GM19328 (cell line): ENCODE data around the gene RAMP1.

Experiments used
- ATAC-seq: cut with Tn5 transposase; IDR thresholded peaks from one replicate; pipeline ENCODE4 v1.9.1; 2021; ENCODE audit warnings: mild to moderate bottlenecking, moderate library complexity; ENCODE audit not compliant: unreplicated experiment

RAMP1 gene

GRCh38 chr2:237913193-237913917, 53.9 kb downstream of the RAMP1 start:
- ATAC-seq, result no peak

DNA sequence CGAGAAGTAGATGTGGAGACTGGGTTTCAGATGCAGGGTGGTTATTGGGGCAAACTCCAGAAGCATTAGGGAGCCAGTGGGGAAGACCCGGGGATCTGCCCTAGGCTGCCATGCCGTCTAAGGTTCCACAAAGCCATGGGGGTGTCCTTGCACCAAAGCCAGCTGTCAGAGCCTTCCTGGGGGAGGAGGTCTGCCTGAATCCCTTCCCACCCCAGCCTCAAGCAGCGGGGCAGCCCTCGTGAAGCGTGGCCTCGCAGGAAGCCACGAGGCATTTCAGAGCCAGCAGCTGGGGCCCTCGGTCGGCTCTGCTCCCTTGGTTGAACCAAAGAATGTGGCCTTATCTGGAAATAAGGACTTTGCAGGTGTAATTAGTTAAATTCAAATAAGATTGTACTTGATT, 56.2 kb downstream of the RAMP1 start:
- ATAC-seq, result no peak

GRCh38 chr2:237916296-237916695, 56.9 kb downstream of the RAMP1 start:
- no peak for ATAC-seq

DNA sequence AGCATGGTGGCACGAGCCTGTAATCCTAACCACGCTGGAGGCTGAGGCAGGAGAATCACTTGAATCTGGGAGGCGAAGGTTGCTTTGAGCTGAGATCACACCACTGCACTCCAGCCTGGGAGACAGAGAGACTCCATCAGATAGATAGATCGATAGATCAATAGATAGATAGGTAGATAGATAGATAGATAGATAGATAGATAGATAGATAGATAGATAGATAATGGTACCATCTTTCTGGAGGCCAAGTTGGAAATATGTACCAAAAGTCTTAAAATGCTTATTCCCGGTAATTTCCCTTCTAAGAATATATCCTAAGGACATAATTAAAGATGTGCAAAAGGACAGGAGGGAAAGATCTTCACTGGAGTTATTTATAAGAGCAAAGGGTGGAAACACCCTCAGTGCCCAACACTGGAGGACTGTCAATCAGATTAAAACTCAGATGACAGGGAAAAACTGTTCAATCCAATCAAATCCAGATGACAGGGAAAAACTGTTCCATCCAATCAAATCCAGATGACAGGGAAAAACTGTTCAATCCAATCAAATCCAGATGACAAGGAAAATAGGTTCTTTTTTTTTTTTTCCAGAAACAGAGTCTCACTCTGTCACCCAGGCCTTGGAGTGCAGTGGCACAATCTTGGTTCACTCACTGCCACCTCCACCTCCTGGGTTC, 58.4 kb downstream of the RAMP1 start:
- ATAC-seq, result no peak

- ATAC-seq, result no peak
These were observed 60.2 kb downstream of the RAMP1 start for GRCh38 chr2:237919593-237919992.

DNA sequence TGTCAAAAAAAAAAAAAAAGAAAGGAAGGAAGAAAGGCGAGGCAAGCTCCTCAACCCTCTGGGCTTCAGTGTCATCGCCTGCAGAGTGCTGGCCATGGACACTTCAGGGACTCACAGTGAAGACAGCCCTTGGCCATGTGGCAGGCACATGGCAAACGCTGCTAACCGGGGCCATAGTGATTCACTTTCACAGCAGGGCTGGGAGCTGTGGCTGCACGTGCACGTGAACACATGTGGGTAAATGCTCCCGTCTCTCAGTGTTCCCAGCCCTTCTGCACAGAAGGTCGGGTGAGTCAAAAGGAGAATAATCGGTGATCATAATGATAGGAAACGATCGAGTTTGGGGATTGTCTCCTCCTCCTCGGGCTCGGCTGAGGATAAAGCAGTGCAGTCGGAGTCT, 61.2 kb downstream of the RAMP1 start:
- no peak for ATAC-seq

DNA sequence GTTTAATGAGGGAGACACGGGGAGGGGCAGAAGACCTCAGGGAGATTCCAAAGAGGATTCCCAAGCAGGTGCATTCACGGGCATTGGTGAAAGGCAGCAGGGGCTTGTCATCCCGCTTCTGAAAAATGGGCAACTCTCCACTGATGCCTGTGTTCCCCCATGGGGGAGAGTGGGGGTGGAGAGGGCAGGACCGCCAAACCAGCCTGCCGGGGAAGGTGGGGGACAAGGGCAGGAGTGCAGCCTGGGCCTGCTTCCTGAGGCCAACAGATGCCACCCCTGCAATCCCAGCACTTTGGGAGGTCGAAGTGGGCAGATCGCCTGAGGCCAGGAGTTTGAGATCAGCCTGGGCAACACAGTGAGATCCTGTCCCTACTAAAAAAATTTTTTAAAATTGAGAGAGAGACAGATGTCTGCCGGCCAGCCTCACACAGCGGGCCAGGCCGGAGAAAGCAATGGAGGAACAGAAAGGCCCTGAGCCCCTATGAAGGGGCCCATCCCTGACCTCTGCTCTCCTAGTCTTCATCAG, 62.6 kb downstream of the RAMP1 start:
- no peak for ATAC-seq

DNA sequence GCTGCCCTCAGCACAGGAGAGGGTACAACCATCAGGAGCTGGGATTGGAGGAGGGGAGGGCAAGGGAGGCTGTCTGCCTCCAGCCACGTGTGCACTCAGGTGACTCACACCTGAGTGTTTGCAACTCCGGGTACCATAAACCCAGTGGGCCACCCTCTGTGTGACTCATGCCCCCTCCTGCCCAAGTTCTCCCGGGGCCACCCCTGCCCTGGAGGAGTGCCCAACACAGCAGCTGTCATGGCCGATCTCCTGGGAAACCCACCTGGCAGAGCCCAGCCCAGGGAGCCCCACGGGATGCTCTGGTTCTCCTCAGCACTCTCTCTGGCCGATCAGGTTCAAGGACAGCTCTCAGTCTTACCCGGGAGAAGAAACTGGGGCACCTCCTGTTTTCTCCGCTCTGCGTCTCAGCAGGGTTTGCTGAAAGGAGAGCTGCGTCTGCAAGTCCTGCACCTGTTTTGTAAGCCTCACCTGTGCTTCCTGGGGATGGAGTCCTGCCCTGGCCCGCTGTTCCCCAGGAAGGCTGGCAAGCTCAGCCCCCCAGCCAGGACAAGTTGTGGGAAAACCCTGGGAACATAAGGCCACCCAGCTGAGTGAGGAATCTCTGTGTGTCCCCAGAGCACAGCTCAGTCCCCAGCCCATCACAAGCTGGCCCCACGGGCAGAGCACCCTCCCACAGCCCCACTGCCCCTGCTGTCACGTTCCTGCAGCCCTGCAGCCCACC, 63.4 kb downstream of the RAMP1 start:
- no peak for ATAC-seq

GRCh38 chr2:237923481-237924163, 64.2 kb downstream of the RAMP1 start:
- ATAC-seq, result no peak

DNA sequence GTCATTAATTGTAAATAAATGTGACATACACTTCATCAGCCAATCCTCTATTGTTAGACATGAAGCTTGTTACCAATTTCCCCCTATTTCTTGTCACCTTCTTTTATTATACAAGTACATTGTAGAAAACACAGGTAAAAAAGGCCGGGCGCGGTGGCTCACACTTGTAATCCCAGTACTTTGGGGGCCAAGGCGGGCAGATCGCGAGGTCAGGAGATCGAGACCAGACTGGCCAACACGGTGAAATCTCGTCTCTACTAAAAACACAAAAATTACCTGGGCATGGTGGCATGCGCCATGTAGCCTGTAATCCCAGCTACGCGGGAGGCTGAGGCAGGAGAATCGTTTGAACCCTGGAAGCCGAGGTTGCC, 64.7 kb downstream of the RAMP1 start:
- ATAC-seq, result no peak

DNA sequence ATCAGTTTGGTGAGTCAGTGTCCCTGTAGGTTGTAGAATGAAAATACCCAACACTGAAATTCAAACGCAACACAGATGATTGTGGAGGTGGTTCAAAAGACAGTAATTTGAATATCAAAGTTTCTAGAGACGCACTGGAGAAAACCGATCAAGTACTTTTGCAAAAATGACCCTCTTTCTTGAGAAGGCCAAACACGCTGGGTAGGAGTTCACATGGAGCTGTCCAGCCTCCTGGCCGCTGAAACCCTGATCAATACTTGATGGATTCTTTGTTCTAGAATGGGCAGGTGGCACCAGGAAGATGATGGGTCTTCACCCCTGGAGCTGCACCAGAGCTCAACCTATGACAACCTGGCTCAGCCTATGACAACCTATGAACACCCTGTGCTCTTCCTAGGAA, 67.7 kb downstream of the RAMP1 start:
- no peak for ATAC-seq

DNA sequence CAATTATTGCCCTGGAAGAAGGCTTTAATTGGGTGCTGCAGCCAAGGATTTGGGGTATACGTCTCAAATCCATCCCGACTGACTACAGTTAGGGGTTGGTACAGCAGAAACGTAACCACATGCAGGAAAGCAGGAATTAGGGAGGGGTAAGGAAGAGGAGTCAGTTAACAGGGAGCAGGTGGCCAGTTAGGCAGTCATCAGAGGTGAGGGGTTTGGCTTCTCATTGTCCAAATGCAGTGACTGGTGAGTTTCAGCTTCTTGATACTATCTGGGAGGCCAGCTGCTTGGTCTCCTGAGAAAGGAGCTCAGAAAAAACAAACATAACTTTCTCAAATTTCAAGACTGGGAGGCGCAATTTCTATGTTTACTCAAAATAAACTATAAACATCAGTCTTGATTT, 68.6 kb downstream of the RAMP1 start:
- ATAC-seq, result no peak

DNA sequence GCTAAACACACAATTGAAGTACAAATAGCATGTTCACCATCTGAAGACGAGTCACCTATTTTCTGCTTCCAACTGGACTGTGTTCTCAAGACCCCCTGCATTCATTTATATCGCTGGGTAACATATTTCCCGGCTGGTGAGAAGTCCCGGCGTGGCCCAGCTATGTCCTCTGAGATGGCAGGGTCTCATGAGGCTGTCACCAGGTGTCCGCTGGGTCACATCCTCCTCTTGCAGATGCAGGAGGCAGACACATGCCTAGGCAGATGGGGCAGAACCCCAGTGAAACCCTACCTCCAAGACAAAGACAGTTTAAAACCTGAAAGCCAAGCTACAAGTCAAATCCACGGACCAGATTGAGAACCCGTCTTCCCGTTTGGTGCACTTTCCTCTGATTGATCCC, 70.6 kb downstream of the RAMP1 start:
- no peak for ATAC-seq

DNA sequence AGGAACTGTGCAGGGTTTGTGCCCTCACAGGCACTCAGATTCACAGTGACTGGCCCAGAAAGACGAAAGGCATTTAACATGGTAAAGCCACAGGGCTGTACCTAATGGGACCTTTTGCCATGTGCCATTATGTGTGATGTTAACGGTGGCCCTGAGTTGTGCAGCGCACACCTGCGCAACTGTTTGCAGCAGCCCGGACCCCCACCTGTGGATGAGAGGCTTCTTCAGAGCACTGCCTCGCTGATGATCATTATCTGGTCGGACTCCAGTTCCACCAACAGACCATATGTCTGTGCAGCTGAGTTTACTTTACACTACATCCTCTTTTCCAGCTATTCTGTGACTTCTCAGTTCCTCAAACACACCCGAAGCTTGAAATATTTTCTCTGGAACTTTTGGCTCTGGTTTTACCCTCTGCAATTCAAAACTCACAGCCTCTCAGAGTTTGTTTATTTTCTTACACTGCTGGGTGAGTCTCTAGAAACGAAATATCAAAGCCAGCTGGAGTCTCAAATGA, 71.8 kb downstream of the RAMP1 start:
- no peak for ATAC-seq

GRCh38 chr2:237932731-237933131, 73.3 kb downstream of the RAMP1 start:
- ATAC-seq, result no peak

GRCh38 chr2:237934186-237934585, 74.8 kb downstream of the RAMP1 start:
- ATAC-seq, result no peak

GRCh38 chr2:237935740-237936452, 76.5 kb downstream of the RAMP1 start:
- no peak for ATAC-seq

DNA sequence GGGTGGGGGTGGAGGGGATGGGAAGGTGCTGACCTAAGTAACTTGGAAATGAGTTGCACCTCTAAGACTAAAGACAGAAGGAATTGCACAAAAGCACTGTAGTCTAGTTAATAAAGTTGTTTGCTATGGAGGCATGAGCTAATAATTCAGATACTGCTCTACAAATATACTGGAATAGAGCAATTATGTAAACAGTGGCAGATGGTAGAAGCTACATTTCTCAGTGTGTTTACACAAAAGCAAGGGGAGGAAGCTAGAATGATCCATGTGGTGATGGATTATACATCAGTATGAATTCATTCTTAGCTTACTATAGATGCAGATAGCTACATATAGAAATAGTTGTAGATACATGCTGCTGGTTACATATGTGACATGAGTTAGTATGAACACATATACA, 79.8 kb downstream of the RAMP1 start:
- ATAC-seq, result no peak

DNA sequence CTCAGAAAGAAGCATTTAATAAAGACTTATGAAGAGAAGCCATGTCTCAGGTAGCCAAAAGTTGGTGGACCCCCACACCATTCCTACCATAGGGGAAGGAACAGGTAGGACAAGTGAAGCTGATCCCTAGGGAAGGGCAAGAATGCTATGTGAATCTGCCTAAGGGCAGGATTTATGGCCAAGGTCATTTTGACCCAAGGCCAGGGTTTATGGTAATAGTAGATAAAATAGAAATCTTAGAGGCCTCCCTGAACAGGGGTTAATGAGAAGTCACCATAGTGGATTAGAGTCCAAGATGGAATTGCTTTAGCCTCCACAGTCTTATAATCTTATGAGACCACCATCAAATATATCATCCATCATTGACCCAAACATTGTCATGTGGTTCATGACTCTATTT, 81.4 kb downstream of the RAMP1 start:
- ATAC-seq, result no peak

GRCh38 chr2:237941239-237941638, 81.8 kb downstream of the RAMP1 start:
- ATAC-seq, result no peak
